ENCODE results near the gene CAPZB. TPM values are rescaled to one million over a fixed set of nuclear protein-coding genes. Genes with fewer than 3 reads are reported as not detected.
A peak's percentile ranks its signal among the peaks of the same experiment; 100 is the strongest.

CAPZB gene
- total RNA-seq, 2 donors from 2014 or later, result 119 to 174 TPM

DNA sequence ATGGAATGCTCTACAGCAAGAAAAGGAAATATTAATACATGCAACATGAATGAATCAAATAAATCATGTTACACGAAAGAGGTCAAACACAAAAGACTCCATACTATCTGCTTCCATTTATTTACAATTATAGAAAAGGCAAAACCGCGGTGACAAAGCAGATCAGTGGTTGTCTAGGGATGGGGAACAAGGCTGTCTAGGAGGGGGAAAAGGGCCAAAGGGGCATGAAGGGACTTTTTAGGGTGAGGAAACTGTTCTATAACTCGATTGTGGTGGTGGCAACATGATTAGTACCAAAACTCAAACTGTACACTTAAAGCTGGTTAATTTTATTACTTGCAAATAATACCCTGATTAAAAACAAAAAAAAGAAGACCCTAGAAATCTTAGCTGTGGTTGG, 20.6 kb downstream of the CAPZB start:
- DNase-seq (ENCODE audit: low spot score) (no peak), ATAC-seq (ENCODE audit: insufficient number of reproducible peaks, low FRiP score, low read depth) (no peak)
- Histone ChIP-seq H3K9me3 (no peaks in the 10 kb centered on the region), H3K4me1 (ENCODE audit: control insufficient read depth in 1 of 2, low read depth in 2 of 2) (peaks cover 50 to 79% of the 10 kb centered on the region in 2 donors), H3K27me3 (replicated peaks; ENCODE audit: insufficient read depth) (no peaks in the 10 kb centered on the region), H3K36me3 (no peaks in the 10 kb centered on the region), H3K27ac (peak overlapping the region in 1 of 2 donors; percentile 10), H3K4me3 (no peak overlapping the region)
- TF ChIP-seq CTCF (IDR thresholded peaks at IDR 0.05), result no peak

DNA sequence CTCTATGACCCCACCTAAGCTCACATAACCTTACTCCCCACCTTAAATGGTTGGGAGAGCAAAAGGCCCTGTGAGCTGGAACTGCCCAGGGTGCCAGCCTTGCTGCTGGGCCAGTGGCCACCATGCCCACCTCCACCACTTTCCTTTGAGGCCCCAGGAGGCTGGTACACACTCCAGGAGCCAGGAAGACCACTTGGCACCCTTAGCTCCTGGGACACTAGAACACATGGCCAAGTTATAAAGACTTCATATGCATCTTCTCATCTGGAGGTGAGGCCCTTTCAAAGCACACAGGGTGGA, 21.9 kb downstream of the CAPZB start:
- H3K9me3 ChIP-seq, result no peaks in the 10 kb centered on the region
- DNase-seq (ENCODE audit: low spot score) (no peak), ATAC-seq (ENCODE audit: insufficient number of reproducible peaks, low FRiP score, low read depth) (no peak)
- H3K36me3 ChIP-seq, result no peaks in the 10 kb centered on the region
- peaks cover 50 to 80% of the 10 kb centered on the region in 2 donors for H3K4me1 ChIP-seq (ENCODE audit: control insufficient read depth in 1 of 2, low read depth in 2 of 2)
- H3K4me3 ChIP-seq, result no peak overlapping the region
- H3K27ac ChIP-seq, result no peak overlapping the region
- TF ChIP-seq CTCF (IDR thresholded peaks at IDR 0.05), result no peak
- no peaks in the 10 kb centered on the region for H3K27me3 ChIP-seq (replicated peaks; ENCODE audit: insufficient read depth)

DNA sequence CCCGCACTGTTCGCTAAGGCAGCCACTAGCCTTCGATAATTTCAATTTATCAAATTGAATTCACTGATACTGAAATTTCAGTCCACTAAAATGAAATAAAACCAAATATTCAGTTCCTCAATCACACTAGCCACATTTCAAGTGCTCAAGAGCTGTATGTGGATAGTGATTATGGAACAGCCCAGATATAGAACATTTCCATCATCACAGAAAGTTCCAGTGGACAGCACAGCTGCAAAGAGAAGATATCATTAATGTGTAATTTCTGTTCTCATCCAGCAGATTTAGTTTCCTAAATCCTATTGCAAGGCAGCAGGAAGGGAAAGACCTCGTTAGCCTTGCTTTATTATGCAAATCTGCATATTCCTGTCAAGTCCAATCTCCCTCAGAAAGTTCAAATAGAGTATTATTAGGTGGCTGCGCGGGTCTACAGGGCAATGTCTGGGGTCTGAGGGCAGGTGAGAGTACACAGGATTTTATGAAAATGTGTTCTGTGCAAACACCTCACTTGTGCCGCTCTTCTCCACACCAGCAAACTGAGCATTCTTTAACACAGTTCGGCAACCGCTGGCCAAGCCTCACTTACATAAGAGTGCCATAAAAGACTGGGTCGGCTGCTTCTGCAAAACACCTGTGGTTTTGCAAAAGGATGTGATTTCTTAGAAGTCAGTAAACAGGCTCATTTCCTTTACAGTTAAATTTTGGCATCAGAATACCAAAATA, 22.4 kb downstream of the CAPZB start:
- H3K4me1 ChIP-seq (ENCODE audit: control insufficient read depth in 1 of 2, low read depth in 2 of 2), result peaks cover 50 to 80% of the 10 kb centered on the region in 2 donors
- DNase-seq (ENCODE audit: low spot score), result no peak
- no peak overlapping the region for H3K4me3 ChIP-seq
- no peaks in the 10 kb centered on the region for H3K36me3 ChIP-seq
- H3K27me3 ChIP-seq (replicated peaks; ENCODE audit: insufficient read depth), result no peaks in the 10 kb centered on the region
- H3K27ac ChIP-seq, result no peak overlapping the region
- H3K9me3 ChIP-seq, result no peaks in the 10 kb centered on the region
- ATAC-seq (ENCODE audit: insufficient number of reproducible peaks, low FRiP score, low read depth), result no peak
- TF ChIP-seq CTCF (IDR thresholded peaks at IDR 0.05), result no peak

DNA sequence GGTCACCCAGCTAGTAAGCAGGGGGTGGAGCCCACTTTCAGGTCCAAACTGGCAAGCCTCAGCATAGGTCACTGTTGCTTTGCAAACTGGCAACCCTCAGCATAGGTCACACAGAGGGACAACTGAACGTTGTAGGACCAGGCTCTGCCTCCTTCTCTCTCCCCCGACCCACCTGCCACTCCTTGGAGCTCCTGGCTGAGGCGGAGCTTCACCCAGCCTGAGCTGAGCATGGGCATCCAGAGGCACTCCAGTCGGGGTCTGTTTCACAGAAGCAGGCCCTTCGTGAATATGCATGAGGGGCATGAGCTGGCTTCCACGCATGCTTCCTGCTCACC, 24.2 kb downstream of the CAPZB start:
- ATAC-seq (ENCODE audit: insufficient number of reproducible peaks, low FRiP score, low read depth) (no peak), DNase-seq (ENCODE audit: low spot score) (no peak)
- Histone ChIP-seq H3K4me3 (no peak overlapping the region), H3K36me3 (no peaks in the 10 kb centered on the region), H3K4me1 (ENCODE audit: control insufficient read depth in 1 of 2, low read depth in 2 of 2) (peaks cover 48 to 81% of the 10 kb centered on the region in 2 donors), H3K9me3 (no peaks in the 10 kb centered on the region), H3K27me3 (replicated peaks; ENCODE audit: insufficient read depth) (no peaks in the 10 kb centered on the region), H3K27ac (no peak overlapping the region)
- no peak for TF ChIP-seq CTCF (IDR thresholded peaks at IDR 0.05)

GRCh38 chr1:19460535-19461219, 24.7 kb downstream of the CAPZB start:
- ATAC-seq (ENCODE audit: insufficient number of reproducible peaks, low FRiP score, low read depth) (no peak), DNase-seq (ENCODE audit: low spot score) (no peak)
- Histone ChIP-seq H3K9me3 (no peaks in the 10 kb centered on the region), H3K4me1 (ENCODE audit: control insufficient read depth in 1 of 2, low read depth in 2 of 2) (peaks cover 48 to 81% of the 10 kb centered on the region in 2 donors), H3K4me3 (no peak overlapping the region), H3K36me3 (no peaks in the 10 kb centered on the region), H3K27ac (no peak overlapping the region), H3K27me3 (replicated peaks; ENCODE audit: insufficient read depth) (no peaks in the 10 kb centered on the region)
- TF ChIP-seq CTCF (IDR thresholded peaks at IDR 0.05), result no peak

Data from thoracic aorta (tissue), 2 donors.